HepG2 (cell line): ENCODE results near the gene LITAFD. TPM values are rescaled to one million over a fixed set of nuclear protein-coding genes. Genes with fewer than 3 reads are reported as not detected.

Experiments used
- E2F1 ChIP-seq: sonication (generic); formaldehyde crosslinking; IDR thresholded peaks from 2 replicates; pipeline ENCODE4 v1.5.0; 2020; ENCODE audit warnings: missing genetic modification reagents
- FOXK1 ChIP-seq: sonication (generic); formaldehyde crosslinking; IDR thresholded peaks from 2 replicates; pipeline ENCODE4 v1.4.0; 2020; ENCODE audit warnings: low read depth, missing genetic modification reagents, borderline replicate concordance
- HOXA5 ChIP-seq: sonication (generic); formaldehyde crosslinking; IDR thresholded peaks from 2 replicates; pipeline ENCODE4 v1.4.0; 2020; ENCODE audit warnings: missing genetic modification reagents
- KDM4B ChIP-seq: sonication (generic); formaldehyde crosslinking; IDR thresholded peaks from 2 replicates; pipeline ENCODE4 v1.4.0; 2020; ENCODE audit warnings: missing genetic modification reagents
- KLF11 ChIP-seq: IDR thresholded peaks from 2 replicates; pipeline ENCODE4 v1.6.1; 2016; ENCODE audit warnings: missing compliant biosample characterization
- KLF12 ChIP-seq: sonication (generic); formaldehyde crosslinking; IDR thresholded peaks from 2 replicates; pipeline ENCODE4 v1.4.0; 2020; ENCODE audit warnings: missing genetic modification reagents, borderline replicate concordance
- MATR3 ChIP-seq: sonication (generic); formaldehyde crosslinking; IDR thresholded peaks from 2 replicates; pipeline ENCODE4 v1.4.0; 2020; ENCODE audit warnings: missing genetic modification reagents
- MLLT10 ChIP-seq: sonication (generic); formaldehyde crosslinking; IDR thresholded peaks from 2 replicates; pipeline ENCODE4 v1.4.0; 2020; ENCODE audit warnings: missing genetic modification reagents
- NR3C1 ChIP-seq: sonication (generic); formaldehyde crosslinking; IDR thresholded peaks from 2 replicates; pipeline ENCODE4 v1.4.0; 2020; ENCODE audit warnings: missing genetic modification reagents
- PHF21A ChIP-seq: sonication (generic); formaldehyde crosslinking; IDR thresholded peaks from 2 replicates; pipeline ENCODE4 v1.5.0; 2020; ENCODE audit warnings: mild to moderate bottlenecking, missing genetic modification reagents
- SNAI1 ChIP-seq: sonication (generic); formaldehyde crosslinking; IDR thresholded peaks from 2 replicates; pipeline ENCODE4 v1.5.0; 2020; ENCODE audit warnings: mild to moderate bottlenecking, missing genetic modification reagents, borderline replicate concordance
- TCF7 ChIP-seq: sonication (generic); IDR thresholded peaks from 2 replicates; pipeline ENCODE4 v1.6.1; 2016; ENCODE audit warnings: antibody characterized with exemption, low read depth
- ZFP41 ChIP-seq: sonication (generic); formaldehyde crosslinking; IDR thresholded peaks from 2 replicates; pipeline ENCODE4 v1.4.0; 2020; ENCODE audit warnings: mild to moderate bottlenecking, missing genetic modification reagents, borderline replicate concordance
- ZFP90 ChIP-seq: sonication (generic); formaldehyde crosslinking; IDR thresholded peaks from 2 replicates; pipeline ENCODE4 v1.8.0; 2022; ENCODE audit warnings: missing genetic modification reagents, mild to moderate bottlenecking, inconsistent platforms, borderline replicate concordance
- ZKSCAN8 ChIP-seq: IDR thresholded peaks from 2 replicates; pipeline ENCODE4 v1.6.1; 2016; ENCODE audit warnings: borderline replicate concordance, missing genetic modification reagents, missing compliant biosample characterization
- ZMYM2 ChIP-seq: sonication (generic); formaldehyde crosslinking; IDR thresholded peaks from 2 replicates; pipeline ENCODE4 v1.8.0; 2022; ENCODE audit warnings: mild to moderate bottlenecking, missing genetic modification reagents
- ZNF143 ChIP-seq: sonication (generic); formaldehyde crosslinking; IDR thresholded peaks from 2 replicates; pipeline ENCODE4 v1.4.0; 2020; ENCODE audit warnings: missing genetic modification reagents
- ZNF281 ChIP-seq: sonication (generic); formaldehyde crosslinking; IDR thresholded peaks from 2 replicates; pipeline ENCODE4 v1.4.0; 2020; ENCODE audit warnings: missing genetic modification reagents, borderline replicate concordance
- ZNF44 ChIP-seq: sonication (generic); formaldehyde crosslinking; IDR thresholded peaks from 2 replicates; pipeline ENCODE4 v1.5.1; 2020; ENCODE audit warnings: mild to moderate bottlenecking, missing genetic modification reagents
- ZNF460 ChIP-seq: sonication (generic); formaldehyde crosslinking; IDR thresholded peaks from 2 replicates; pipeline ENCODE4 v1.5.1; 2020; ENCODE audit warnings: missing genetic modification reagents, mild to moderate bottlenecking, borderline replicate concordance
- ZNF589 ChIP-seq: sonication (generic); formaldehyde crosslinking; conservative IDR thresholded peaks from 2 replicates; pipeline ENCODE4 v1.8.0; 2022; ENCODE audit warnings: mild to moderate bottlenecking, moderate library complexity, missing genetic modification reagents
- ZNF605 ChIP-seq: sonication (generic); formaldehyde crosslinking; IDR thresholded peaks from 2 replicates; pipeline ENCODE4 v1.8.0; 2022; ENCODE audit warnings: mild to moderate bottlenecking, missing genetic modification reagents
- ZNF780A ChIP-seq: sonication (generic); formaldehyde crosslinking; IDR thresholded peaks from 2 replicates; pipeline ENCODE4 v1.8.0; 2022; ENCODE audit warnings: mild to moderate bottlenecking, missing genetic modification reagents, moderate library complexity
- polyA plus RNA-seq, 8 experiments: library from polyadenylated mRNA; depleted of rRNA in 3 of 8; stranded (reverse) in 7 of 8; unstranded in 1 of 8; fragments of >200 nt; fragmentation: Illumina TruSeq in 4 of 8; extraction: Trizol in 4 of 8; gene quantifications; 2 replicates each; pipeline versions ENCODE4 v1.2.1 to v1.2.3, GENCODE V29; 2011 to 2016; ENCODE audit warnings: low read depth in 4 of 8, missing spikeins in 1 of 8, mixed read lengths in 1 of 8; ENCODE audit not compliant: insufficient read depth in 1 of 8
- total RNA-seq, 5 experiments: library from RNA; depleted of rRNA; stranded (reverse); fragments of >200 nt; fragmentation: Illumina TruSeq; extraction: Trizol; gene quantifications; 2 replicates each; pipeline ENCODE4 v1.2.3, GENCODE V29; 2016; ENCODE audit warnings: low read depth in 1 of 5
- TF ChIP-seq, protein P1 (sequence below): IDR thresholded peaks from 2 replicates; pipeline ENCODE4 v1.6.1; 2016; ENCODE audit warnings: control low read depth

The LITAFD gene
- total and polyA plus RNA-seq, 2 of the 13 experiments (the other 11 are each of a cell fraction or from before 2014, with no cell fraction given): not detected

DNA sequence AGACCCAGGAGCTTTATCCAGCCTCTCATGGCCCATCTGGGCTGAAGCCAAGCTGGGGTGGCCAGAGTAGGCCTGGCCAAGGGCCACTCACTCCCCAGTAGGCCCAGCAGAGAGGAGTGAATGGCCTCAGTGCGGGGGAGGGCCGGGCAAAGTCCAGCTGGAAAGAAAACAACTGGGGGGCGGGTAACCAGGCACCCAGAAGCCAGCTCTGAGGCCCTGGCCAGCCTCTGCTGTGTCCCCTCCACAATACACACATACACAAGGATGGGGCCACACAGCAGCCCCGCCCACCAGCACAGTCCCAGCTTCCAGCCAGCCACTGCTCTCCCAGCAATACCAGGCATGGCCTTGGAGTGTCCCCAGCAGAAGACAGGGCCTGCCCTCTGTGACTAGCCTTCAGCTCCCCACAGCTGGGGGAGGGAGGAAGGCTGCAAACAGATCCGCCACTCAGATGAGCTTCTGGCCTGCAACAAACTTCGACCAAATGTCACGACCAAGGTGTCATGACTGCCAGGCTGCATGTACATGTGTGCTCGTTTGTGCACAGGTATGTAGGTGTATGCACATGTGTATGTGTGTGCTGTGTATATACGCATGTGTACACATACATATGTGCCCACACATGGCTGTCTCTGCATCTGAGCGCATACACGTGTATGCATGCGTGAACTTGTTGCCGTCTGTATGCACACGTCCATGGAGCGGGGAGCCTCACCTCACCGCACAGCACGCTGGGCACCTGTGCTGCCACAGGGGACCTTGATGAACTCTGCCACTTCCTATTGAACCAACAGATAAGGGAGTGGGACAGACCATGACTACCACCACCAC lies 18.3 kb upstream of the LITAFD start (continued):
- TF ChIP-seq ZNF281 (CRISPR knock-in tag): peak; percentile 95
- peak; percentile 67; the same call in 1 of the 2 replicates for TF ChIP-seq MATR3 (CRISPR knock-in tag)
- peak; percentile 99 for TF ChIP-seq ZNF780A (CRISPR knock-in tag)
- peak; percentile 97 for TF ChIP-seq ZKSCAN8 (CRISPR knock-in tag)
- peak; percentile 98 for TF ChIP-seq HOXA5 (CRISPR knock-in tag)
- TF ChIP-seq ZFP90 (CRISPR knock-in tag): peak; percentile 97
- 0 out of 2 replicates have a peak, but pooled peaks have one; percentile 93 for TF ChIP-seq ZNF44
- peak; percentile 99 for TF ChIP-seq ZNF589 (CRISPR knock-in tag)
- TF ChIP-seq ZNF605: peak; percentile 99
- peak; percentile 100 for TF ChIP-seq PHF21A
- TF ChIP-seq ZNF143 (CRISPR knock-in tag): peak; percentile 39
- peak; percentile 97 for TF ChIP-seq FOXK1 (CRISPR knock-in tag)
- peak; percentile 80 for TF ChIP-seq ZMYM2 (CRISPR knock-in tag)
- TF ChIP-seq MLLT10 (CRISPR knock-in tag): no peak
- TF ChIP-seq KLF11: peak; percentile 89
- TF ChIP-seq ZFP41: no peak; the same call in 1 of the 2 replicates
- peak; percentile 81; the same call in 1 of the 2 replicates for TF ChIP-seq ZNF460 (CRISPR knock-in tag)
- TF ChIP-seq NR3C1 (CRISPR knock-in tag): no peak
- TF ChIP-seq SNAI1 (CRISPR knock-in tag): peak; percentile 82; the same call in 1 of the 2 replicates
- no peak; the same call in 1 of the 2 replicates for TF ChIP-seq TCF7
- TF ChIP-seq KDM4B (CRISPR knock-in tag): peak; percentile 95
- TF ChIP-seq, protein P1, sequence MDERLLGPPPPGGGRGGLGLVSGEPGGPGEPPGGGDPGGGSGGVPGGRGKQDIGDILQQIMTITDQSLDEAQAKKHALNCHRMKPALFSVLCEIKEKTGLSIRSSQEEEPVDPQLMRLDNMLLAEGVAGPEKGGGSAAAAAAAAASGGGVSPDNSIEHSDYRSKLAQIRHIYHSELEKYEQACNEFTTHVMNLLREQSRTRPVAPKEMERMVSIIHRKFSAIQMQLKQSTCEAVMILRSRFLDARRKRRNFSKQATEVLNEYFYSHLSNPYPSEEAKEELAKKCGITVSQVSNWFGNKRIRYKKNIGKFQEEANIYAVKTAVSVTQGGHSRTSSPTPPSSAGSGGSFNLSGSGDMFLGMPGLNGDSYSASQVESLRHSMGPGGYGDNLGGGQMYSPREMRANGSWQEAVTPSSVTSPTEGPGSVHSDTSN (CRISPR knock-in tag): peak; percentile 50; the same call in 1 of the 2 replicates
- TF ChIP-seq E2F1 (CRISPR knock-in tag): no peak
- peak; percentile 97 for TF ChIP-seq KLF12 (CRISPR knock-in tag)
